ENCODE measurements around the gene USH1C.

USH1C gene

DNA sequence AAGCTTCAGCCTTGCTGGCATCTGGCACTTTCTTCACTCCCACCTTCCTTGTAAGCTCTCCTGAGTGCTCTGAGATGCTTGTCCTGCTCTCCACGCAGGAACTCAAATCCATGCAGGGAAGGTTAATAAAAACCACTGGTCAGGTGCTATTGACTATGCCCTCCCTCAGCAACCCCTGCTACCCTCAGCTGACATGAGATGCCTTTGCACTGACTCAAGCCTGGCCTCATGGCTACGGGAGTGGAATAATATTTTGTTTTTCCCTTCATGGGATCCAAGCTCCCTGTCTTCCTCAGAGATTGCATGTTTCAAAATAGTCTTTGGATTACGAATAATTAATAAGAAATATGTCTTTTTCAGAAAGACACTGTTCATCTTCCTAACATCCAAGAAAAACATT lies 35.9 kb downstream of the USH1C start:
- ChIA-PET POLR2A (no interaction called here), CTCF (interaction anchor here (0.7 to 13.0 kb wide), 11 partner anchors 10 to 519 kb away, joined by 3 to 318 read pairs (median 4); partner anchors contain the start of gene KCNJ11)
- Histone ChIP-seq H3K27ac (ENCODE audit: extremely low read depth, low read depth, low read length) (no peak overlapping the region), H3K4me3 (ENCODE audit: low read depth, low read length) (no peak overlapping the region), H3K4me1 (ENCODE audit: control insufficient read depth, insufficient read depth, low read length) (no peaks in the 10 kb centered on the region), H3K9me3 (ENCODE audit: control insufficient read depth, insufficient read depth, low read depth, low read length) (no peaks in the 10 kb centered on the region), H3K36me3 (ENCODE audit: control insufficient read depth in 2 of 2, insufficient read depth in 1 of 2, low read length in 2 of 2) (no peaks in the 10 kb centered on the region)
- no peak for TF ChIP-seq KLF16 (tag by site-specific recombination; IDR thresholded peaks at IDR 0.05)
- no peak for TF ChIP-seq ZBTB10 (tag by site-specific recombination; IDR thresholded peaks at IDR 0.05)
- no peak for TF ChIP-seq ZNF280D (tag by site-specific recombination; IDR thresholded peaks at IDR 0.05)
- TF ChIP-seq ZNF449 (tag by site-specific recombination; IDR thresholded peaks at IDR 0.05): no peak
- no peak for TF ChIP-seq ZNF221 (tag by site-specific recombination; IDR thresholded peaks at IDR 0.05; ENCODE audit: borderline replicate concordance)
- TF ChIP-seq BCL11B (tag by site-specific recombination; IDR thresholded peaks at IDR 0.05; ENCODE audit: low read depth): no peak
- TF ChIP-seq ZNF521 (tag by site-specific recombination; IDR thresholded peaks at IDR 0.05): no peak
- no peak for TF ChIP-seq ZNF354C (tag by site-specific recombination; IDR thresholded peaks at IDR 0.05; ENCODE audit: borderline replicate concordance, low read depth)
- no peak for TF ChIP-seq ZNF791 (tag by site-specific recombination; IDR thresholded peaks at IDR 0.05)
- TF ChIP-seq, protein P1, sequence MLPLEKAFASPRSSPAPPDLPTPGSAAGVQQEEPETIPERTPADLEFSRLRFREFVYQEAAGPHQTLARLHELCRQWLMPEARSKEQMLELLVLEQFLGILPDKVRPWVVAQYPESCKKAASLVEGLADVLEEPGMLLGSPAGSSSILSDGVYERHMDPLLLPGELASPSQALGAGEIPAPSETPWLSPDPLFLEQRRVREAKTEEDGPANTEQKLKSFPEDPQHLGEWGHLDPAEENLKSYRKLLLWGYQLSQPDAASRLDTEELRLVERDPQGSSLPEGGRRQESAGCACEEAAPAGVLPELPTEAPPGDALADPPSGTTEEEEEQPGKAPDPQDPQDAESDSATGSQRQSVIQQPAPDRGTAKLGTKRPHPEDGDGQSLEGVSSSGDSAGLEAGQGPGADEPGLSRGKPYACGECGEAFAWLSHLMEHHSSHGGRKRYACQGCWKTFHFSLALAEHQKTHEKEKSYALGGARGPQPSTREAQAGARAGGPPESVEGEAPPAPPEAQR (tag by site-specific recombination; IDR thresholded peaks at IDR 0.05): no peak
- TF ChIP-seq ZFP3 (tag by site-specific recombination; IDR thresholded peaks at IDR 0.05; ENCODE audit: low read depth): no peak
- no peak for TF ChIP-seq ZNF37A (tag by site-specific recombination; IDR thresholded peaks at IDR 0.05)
- TF ChIP-seq GLI4 (tag by site-specific recombination; IDR thresholded peaks at IDR 0.05): no peak

DNA sequence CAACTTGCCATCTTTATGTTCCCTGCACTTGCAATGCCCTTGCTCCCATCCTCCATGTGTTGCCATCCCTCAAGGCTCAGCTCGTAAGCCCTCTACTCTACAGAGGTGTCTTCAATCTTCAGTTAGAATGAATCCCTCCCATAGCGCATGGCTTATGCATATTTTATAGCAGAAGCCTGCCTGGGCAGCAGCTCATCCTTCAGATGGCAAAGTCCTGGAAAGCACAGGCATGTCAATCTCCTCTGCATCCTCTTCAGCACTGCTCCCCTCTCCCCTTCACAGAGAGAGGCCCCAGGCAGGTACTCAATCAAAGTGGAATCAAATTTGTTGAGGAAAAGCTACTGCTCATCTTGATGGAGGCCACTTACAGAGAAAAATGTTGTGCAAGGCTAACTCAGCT lies 36.4 kb downstream of the USH1C start:
- POLR2A ChIA-PET: no interaction called here
- H3K27ac ChIP-seq (ENCODE audit: extremely low read depth, low read depth, low read length): no peak overlapping the region
- H3K4me1 ChIP-seq (ENCODE audit: control insufficient read depth, insufficient read depth, low read length): no peaks in the 10 kb centered on the region
- CTCF ChIA-PET: interaction anchor here (0.6 to 13.0 kb wide), 10 partner anchors 9 to 567 kb away, joined by 3 to 318 read pairs (median 4); partner anchors contain the start of gene KCNJ11
- TF ChIP-seq ZNF433 (tag by site-specific recombination; IDR thresholded peaks at IDR 0.05; ENCODE audit: low read depth) (no peak), ZNF23 (tag by site-specific recombination; IDR thresholded peaks at IDR 0.05; ENCODE audit: borderline replicate concordance) (no peak), ZNF654 (tag by site-specific recombination; IDR thresholded peaks at IDR 0.05; ENCODE audit: low read depth) (no peak), ZNF48 (tag by site-specific recombination; IDR thresholded peaks at IDR 0.05) (no peak), ZNF707 (tag by site-specific recombination; IDR thresholded peaks at IDR 0.05) (no peak), PRDM6 (tag by site-specific recombination; IDR thresholded peaks at IDR 0.05) (no peak), ZNF560 (tag by site-specific recombination; IDR thresholded peaks at IDR 0.05; ENCODE audit: borderline replicate concordance) (no peak), ZNF791 (tag by site-specific recombination; IDR thresholded peaks at IDR 0.05) (no peak)
- no peak overlapping the region for H3K4me3 ChIP-seq (ENCODE audit: low read depth, low read length)
- no peaks in the 10 kb centered on the region for H3K9me3 ChIP-seq (ENCODE audit: control insufficient read depth, insufficient read depth, low read depth, low read length)
- no peaks in the 10 kb centered on the region for H3K36me3 ChIP-seq (ENCODE audit: control insufficient read depth in 2 of 2, insufficient read depth in 1 of 2, low read length in 2 of 2)
